Measurements from ENCODE around the gene MED25.
A peak's percentile ranks its signal among the peaks of the same experiment; 100 is the strongest.

The MED25 gene

GRCh38 chr19:49879243-49879963, 61.3 kb downstream of the MED25 start:
- no peak for DNase-seq (ENCODE audit: low read depth in 2 of 2)
- TF ChIP-seq CTCF (IDR thresholded peaks at IDR 0.05; ENCODE audit: low read depth, low read length), result no peak
- H3K4me3 ChIP-seq (replicated peaks in 1 of 2; ENCODE audit: low read depth in 2 of 2, low read length in 2 of 2), result no peak overlapping the region

- no peak for TF ChIP-seq CTCF (IDR thresholded peaks at IDR 0.05; ENCODE audit: low read depth, low read length)
- DNase-seq (ENCODE audit: low read depth in 2 of 2), result no peak
- no peak overlapping the region for H3K4me3 ChIP-seq (replicated peaks in 1 of 2; ENCODE audit: low read depth in 2 of 2, low read length in 2 of 2)
Measured at GRCh38 chr19:49880162-49880869, 62.2 kb downstream of the MED25 start.

GRCh38 chr19:49881186-49881585, 63.1 kb downstream of the MED25 start:
- no peak overlapping the region for H3K4me3 ChIP-seq (replicated peaks in 1 of 2; ENCODE audit: low read depth in 2 of 2, low read length in 2 of 2)
- no peak for DNase-seq (ENCODE audit: low read depth in 2 of 2)
- TF ChIP-seq CTCF (IDR thresholded peaks at IDR 0.05; ENCODE audit: low read depth, low read length), result no peak

GRCh38 chr19:49881672-49882394, 63.7 kb downstream of the MED25 start:
- TF ChIP-seq CTCF (IDR thresholded peaks at IDR 0.05; ENCODE audit: low read depth, low read length), result no peak
- H3K4me3 ChIP-seq (replicated peaks in 1 of 2; ENCODE audit: low read depth in 2 of 2, low read length in 2 of 2), result no peak overlapping the region
- peak in 1 of 2 donors; percentile 41 for DNase-seq (ENCODE audit: low read depth in 2 of 2)

- DNase-seq (ENCODE audit: low read depth in 2 of 2), result no peak
- TF ChIP-seq CTCF (IDR thresholded peaks at IDR 0.05; ENCODE audit: low read depth, low read length), result no peak
- H3K4me3 ChIP-seq (replicated peaks in 1 of 2; ENCODE audit: low read depth in 2 of 2, low read length in 2 of 2), result no peak overlapping the region
Measured at GRCh38 chr19:49882643-49883042, 64.6 kb downstream of the MED25 start.

- TF ChIP-seq CTCF (IDR thresholded peaks at IDR 0.05; ENCODE audit: low read depth, low read length), result no peak
- no peak overlapping the region for H3K4me3 ChIP-seq (replicated peaks in 1 of 2; ENCODE audit: low read depth in 2 of 2, low read length in 2 of 2)
- no peak for DNase-seq (ENCODE audit: low read depth in 2 of 2)
Measured at GRCh38 chr19:49883094-49883493, 65.0 kb downstream of the MED25 start.

Measured in cardiac fibroblast (primary cell).